DOHH2 (cell line): ENCODE results near the gene PCBP3.

ENCODE experiments used
- CTCF ChIP-seq: fragments of 200-600 bp; sonication (generic); IDR thresholded peaks from one replicate; pipeline ENCODE4 v1.5.1; 2014; ENCODE audit warnings: antibody characterized with exemption, mild to moderate bottlenecking, low read depth, low read length; ENCODE audit not compliant: poor library complexity, severe bottlenecking
- EZH2phosphoT487 ChIP-seq: fragments of 200-600 bp; sonication (generic); IDR thresholded peaks from 2 replicates; pipeline ENCODE4 v1.6.1; 2017; ENCODE audit warnings: borderline replicate concordance, mild to moderate bottlenecking, antibody characterized with exemption, low read length, moderate library complexity, mixed read lengths

- TF ChIP-seq EZH2phosphoT487 (no peak), CTCF (no peak)
Observed at GRCh38 chr21:45887120-45887611, 243.6 kb downstream of the PCBP3 start.
